ENCODE results near the gene ABCG8.
A peak's percentile ranks its signal among the peaks of the same experiment; 100 is the strongest.

Gene ABCG8

GRCh38 chr2:43882312-43882711 is 43.5 kb downstream of the ABCG8 start:
- WGBS (ENCODE audit: insufficient coverage): 100% methylated on average over 1 of the region's 4 CpGs
- H3K27me3 ChIP-seq (replicated peaks in 2 of 5; ENCODE audit: control insufficient read depth in 4 of 5, insufficient read depth in 5 of 5, low read length in 4 of 5): peaks cover 0 to 2% (median 0%) of the 10 kb centered on the region in 5 experiments
- no peak for DNase-seq
- H3K4me3 ChIP-seq (ENCODE audit: control insufficient read depth in 1 of 7, extremely low read depth in 1 of 7, insufficient read depth in 4 of 7, low read depth in 2 of 7, low read length in 6 of 7): no peak overlapping the region
- H3K36me3 ChIP-seq (ENCODE audit: control insufficient read depth in 4 of 4, insufficient read depth in 4 of 4, low read length in 3 of 4): peaks cover 0 to 10% (median 9%) of the 10 kb centered on the region in 4 experiments
- H3K4me1 ChIP-seq (ENCODE audit: control extremely low read depth in 1 of 4, control insufficient read depth in 4 of 4, insufficient read depth in 4 of 4, low read length in 3 of 4): peaks cover 0 to 6% (median 0%) of the 10 kb centered on the region in 4 experiments
- POLR2A ChIA-PET: no interaction called here
- H3K27ac ChIP-seq (ENCODE audit: insufficient read depth in 1 of 2, low read depth in 1 of 2, low read length in 2 of 2, poor library complexity in 1 of 2, severe bottlenecking in 2 of 2): no peak overlapping the region
- H3K9me3 ChIP-seq (ENCODE audit: control extremely low read depth in 1 of 5, control insufficient read depth in 4 of 5, insufficient read depth in 2 of 5, low read depth in 1 of 5, low read length in 4 of 5): no peaks in the 10 kb centered on the region
- CTCF ChIA-PET: interaction anchor here (1.2 kb wide), 1 partner anchor 9 kb away, joined by 3 read pairs; no protein-coding TSS in a partner anchor

- POLR2A ChIA-PET: interaction anchor here (0.6 kb wide), 1 partner anchor 1104 kb away, joined by 3 read pairs; no protein-coding TSS in a partner anchor
- no peak for DNase-seq
- Histone ChIP-seq H3K27me3 (replicated peaks in 2 of 5; ENCODE audit: control insufficient read depth in 4 of 5, insufficient read depth in 5 of 5, low read length in 4 of 5) (no peaks in the 10 kb centered on the region), H3K27ac (ENCODE audit: insufficient read depth in 1 of 2, low read depth in 1 of 2, low read length in 2 of 2, poor library complexity in 1 of 2, severe bottlenecking in 2 of 2) (no peak overlapping the region), H3K4me3 (ENCODE audit: control insufficient read depth in 1 of 7, extremely low read depth in 1 of 7, insufficient read depth in 4 of 7, low read depth in 2 of 7, low read length in 6 of 7) (no peak overlapping the region), H3K36me3 (ENCODE audit: control insufficient read depth in 4 of 4, insufficient read depth in 4 of 4, low read length in 3 of 4) (peaks cover 15 to 30% (median 25%) of the 10 kb centered on the region in 4 experiments), H3K4me1 (ENCODE audit: control extremely low read depth in 1 of 4, control insufficient read depth in 4 of 4, insufficient read depth in 4 of 4, low read length in 3 of 4) (no peaks in the 10 kb centered on the region), H3K9me3 (ENCODE audit: control extremely low read depth in 1 of 5, control insufficient read depth in 4 of 5, insufficient read depth in 2 of 5, low read depth in 1 of 5, low read length in 4 of 5) (no peaks in the 10 kb centered on the region)
- CTCF ChIA-PET: no interaction called here
- WGBS (ENCODE audit: insufficient coverage): 100% methylated on average over 3 of the region's 5 CpGs
Observed at GRCh38 chr2:43884689-43885088, 45.9 kb downstream of the ABCG8 start.

- CTCF ChIA-PET: no interaction called here
- Histone ChIP-seq H3K4me1 (ENCODE audit: control extremely low read depth in 1 of 4, control insufficient read depth in 4 of 4, insufficient read depth in 4 of 4, low read length in 3 of 4) (no peaks in the 10 kb centered on the region), H3K27ac (ENCODE audit: insufficient read depth in 1 of 2, low read depth in 1 of 2, low read length in 2 of 2, poor library complexity in 1 of 2, severe bottlenecking in 2 of 2) (no peak overlapping the region), H3K36me3 (ENCODE audit: control insufficient read depth in 4 of 4, insufficient read depth in 4 of 4, low read length in 3 of 4) (peaks cover 17 to 35% (median 27%) of the 10 kb centered on the region in 4 experiments), H3K27me3 (replicated peaks in 2 of 5; ENCODE audit: control insufficient read depth in 4 of 5, insufficient read depth in 5 of 5, low read length in 4 of 5) (no peaks in the 10 kb centered on the region), H3K4me3 (ENCODE audit: control insufficient read depth in 1 of 7, extremely low read depth in 1 of 7, insufficient read depth in 4 of 7, low read depth in 2 of 7, low read length in 6 of 7) (no peak overlapping the region), H3K9me3 (ENCODE audit: control extremely low read depth in 1 of 5, control insufficient read depth in 4 of 5, insufficient read depth in 2 of 5, low read depth in 1 of 5, low read length in 4 of 5) (no peaks in the 10 kb centered on the region)
- POLR2A ChIA-PET: interaction anchor here (0.6 kb wide), 1 partner anchor 1104 kb away, joined by 3 read pairs; no protein-coding TSS in a partner anchor
- DNase-seq: no peak
- WGBS (ENCODE audit: insufficient coverage): 96% methylated on average over 5 of the region's 7 CpGs
Observed at GRCh38 chr2:43885132-43885632, 46.4 kb downstream of the ABCG8 start.

- Histone ChIP-seq H3K27ac (ENCODE audit: insufficient read depth in 1 of 2, low read depth in 1 of 2, low read length in 2 of 2, poor library complexity in 1 of 2, severe bottlenecking in 2 of 2) (no peak overlapping the region), H3K27me3 (replicated peaks in 2 of 5; ENCODE audit: control insufficient read depth in 4 of 5, insufficient read depth in 5 of 5, low read length in 4 of 5) (no peaks in the 10 kb centered on the region), H3K4me3 (ENCODE audit: control insufficient read depth in 1 of 7, extremely low read depth in 1 of 7, insufficient read depth in 4 of 7, low read depth in 2 of 7, low read length in 6 of 7) (no peak overlapping the region), H3K4me1 (ENCODE audit: control extremely low read depth in 1 of 4, control insufficient read depth in 4 of 4, insufficient read depth in 4 of 4, low read length in 3 of 4) (no peaks in the 10 kb centered on the region), H3K9me3 (ENCODE audit: control extremely low read depth in 1 of 5, control insufficient read depth in 4 of 5, insufficient read depth in 2 of 5, low read depth in 1 of 5, low read length in 4 of 5) (no peaks in the 10 kb centered on the region), H3K36me3 (ENCODE audit: control insufficient read depth in 4 of 4, insufficient read depth in 4 of 4, low read length in 3 of 4) (peaks cover 25 to 52% (median 39%) of the 10 kb centered on the region in 4 experiments)
- POLR2A ChIA-PET: no interaction called here
- 96% methylated on average over 7 of the region's 7 CpGs for WGBS (ENCODE audit: insufficient coverage)
- DNase-seq: no peak
- CTCF ChIA-PET: no interaction called here
Observed at GRCh38 chr2:43887176-43887575, 48.4 kb downstream of the ABCG8 start.

- Histone ChIP-seq H3K4me1 (ENCODE audit: control extremely low read depth in 1 of 4, control insufficient read depth in 4 of 4, insufficient read depth in 4 of 4, low read length in 3 of 4) (no peaks in the 10 kb centered on the region), H3K27me3 (replicated peaks in 2 of 5; ENCODE audit: control insufficient read depth in 4 of 5, insufficient read depth in 5 of 5, low read length in 4 of 5) (no peaks in the 10 kb centered on the region), H3K36me3 (ENCODE audit: control insufficient read depth in 4 of 4, insufficient read depth in 4 of 4, low read length in 3 of 4) (peaks cover 26 to 72% (median 54%) of the 10 kb centered on the region in 4 experiments), H3K9me3 (ENCODE audit: control extremely low read depth in 1 of 5, control insufficient read depth in 4 of 5, insufficient read depth in 2 of 5, low read depth in 1 of 5, low read length in 4 of 5) (no peaks in the 10 kb centered on the region), H3K27ac (ENCODE audit: insufficient read depth in 1 of 2, low read depth in 1 of 2, low read length in 2 of 2, poor library complexity in 1 of 2, severe bottlenecking in 2 of 2) (no peak overlapping the region), H3K4me3 (ENCODE audit: control insufficient read depth in 1 of 7, extremely low read depth in 1 of 7, insufficient read depth in 4 of 7, low read depth in 2 of 7, low read length in 6 of 7) (no peak overlapping the region)
- WGBS (ENCODE audit: insufficient coverage): 93% methylated on average over 2 of the region's 4 CpGs
- ChIA-PET CTCF (interaction anchor here (1.4 kb wide), 1 partner anchor 11 kb away, joined by 4 read pairs; no protein-coding TSS in a partner anchor), POLR2A (no interaction called here)
- DNase-seq: no peak
Observed at GRCh38 chr2:43889416-43889815, 50.6 kb downstream of the ABCG8 start.

GRCh38 chr2:43890855-43891254 is 52.1 kb downstream of the ABCG8 start:
- no peaks in the 10 kb centered on the region for H3K4me1 ChIP-seq (ENCODE audit: control extremely low read depth in 1 of 4, control insufficient read depth in 4 of 4, insufficient read depth in 4 of 4, low read length in 3 of 4)
- no peaks in the 10 kb centered on the region for H3K27me3 ChIP-seq (replicated peaks in 2 of 5; ENCODE audit: control insufficient read depth in 4 of 5, insufficient read depth in 5 of 5, low read length in 4 of 5)
- no peak overlapping the region for H3K27ac ChIP-seq (ENCODE audit: insufficient read depth in 1 of 2, low read depth in 1 of 2, low read length in 2 of 2, poor library complexity in 1 of 2, severe bottlenecking in 2 of 2)
- no peak overlapping the region for H3K4me3 ChIP-seq (ENCODE audit: control insufficient read depth in 1 of 7, extremely low read depth in 1 of 7, insufficient read depth in 4 of 7, low read depth in 2 of 7, low read length in 6 of 7)
- peaks cover 26 to 85% (median 61%) of the 10 kb centered on the region in 4 experiments for H3K36me3 ChIP-seq (ENCODE audit: control insufficient read depth in 4 of 4, insufficient read depth in 4 of 4, low read length in 3 of 4)
- WGBS (ENCODE audit: insufficient coverage): 100% methylated on average over 3 of the region's 4 CpGs
- POLR2A ChIA-PET: no interaction called here
- no peaks in the 10 kb centered on the region for H3K9me3 ChIP-seq (ENCODE audit: control extremely low read depth in 1 of 5, control insufficient read depth in 4 of 5, insufficient read depth in 2 of 5, low read depth in 1 of 5, low read length in 4 of 5)
- CTCF ChIA-PET: interaction anchor here (1.1 kb wide), 1 partner anchor 8 kb away, joined by 3 read pairs; no protein-coding TSS in a partner anchor
- no peak for DNase-seq

- ChIA-PET CTCF (no interaction called here), POLR2A (no interaction called here)
- Histone ChIP-seq H3K27me3 (replicated peaks in 2 of 5; ENCODE audit: control insufficient read depth in 4 of 5, insufficient read depth in 5 of 5, low read length in 4 of 5) (no peaks in the 10 kb centered on the region), H3K4me1 (ENCODE audit: control extremely low read depth in 1 of 4, control insufficient read depth in 4 of 4, insufficient read depth in 4 of 4, low read length in 3 of 4) (no peaks in the 10 kb centered on the region), H3K36me3 (ENCODE audit: control insufficient read depth in 4 of 4, insufficient read depth in 4 of 4, low read length in 3 of 4) (peaks cover 12 to 88% (median 61%) of the 10 kb centered on the region in 4 experiments), H3K4me3 (ENCODE audit: control insufficient read depth in 1 of 7, extremely low read depth in 1 of 7, insufficient read depth in 4 of 7, low read depth in 2 of 7, low read length in 6 of 7) (no peak overlapping the region), H3K9me3 (ENCODE audit: control extremely low read depth in 1 of 5, control insufficient read depth in 4 of 5, insufficient read depth in 2 of 5, low read depth in 1 of 5, low read length in 4 of 5) (no peaks in the 10 kb centered on the region), H3K27ac (ENCODE audit: insufficient read depth in 1 of 2, low read depth in 1 of 2, low read length in 2 of 2, poor library complexity in 1 of 2, severe bottlenecking in 2 of 2) (no peak overlapping the region)
- WGBS (ENCODE audit: insufficient coverage): 100% methylated on average over 2 of the region's 2 CpGs
- DNase-seq: peak; percentile 11 to 61 (median 23)
Observed at GRCh38 chr2:43894743-43895142, 56.0 kb downstream of the ABCG8 start.

Measured in common myeloid progenitor, CD34-positive (primary cell).